ENCODE measurements around the gene GPRIN1.
A peak's percentile ranks its signal among the peaks of the same experiment; 100 is the strongest.

GPRIN1 gene

GRCh38 chr5:176609724-176610434 lies at the start of gene GPRIN1:
GPRIN1 (minus strand) TSS chr5:176610156; CDS start chr5:176599834, 10,322 bp downstream.
- peak; percentile 29 for FAIRE-seq
- peak; percentile 89 for DNase-seq (ENCODE audit: extremely low spot score, insufficient read length, low read depth)

- FAIRE-seq: no peak
- DNase-seq (ENCODE audit: extremely low spot score, insufficient read length, low read depth): no peak
These were observed 49.5 kb upstream of the GPRIN1 start for GRCh38 chr5:176659512-176659839.

- DNase-seq (ENCODE audit: extremely low spot score, insufficient read length, low read depth) (no peak), FAIRE-seq (peak; percentile 67)
These were observed 49.0 kb upstream of the GPRIN1 start for GRCh38 chr5:176658817-176659511.

GRCh38 chr5:176658007-176658599 lies 48.1 kb upstream of the GPRIN1 start:
- DNase-seq (ENCODE audit: extremely low spot score, insufficient read length, low read depth) (no peak), FAIRE-seq (peak; percentile 90)

DNA sequence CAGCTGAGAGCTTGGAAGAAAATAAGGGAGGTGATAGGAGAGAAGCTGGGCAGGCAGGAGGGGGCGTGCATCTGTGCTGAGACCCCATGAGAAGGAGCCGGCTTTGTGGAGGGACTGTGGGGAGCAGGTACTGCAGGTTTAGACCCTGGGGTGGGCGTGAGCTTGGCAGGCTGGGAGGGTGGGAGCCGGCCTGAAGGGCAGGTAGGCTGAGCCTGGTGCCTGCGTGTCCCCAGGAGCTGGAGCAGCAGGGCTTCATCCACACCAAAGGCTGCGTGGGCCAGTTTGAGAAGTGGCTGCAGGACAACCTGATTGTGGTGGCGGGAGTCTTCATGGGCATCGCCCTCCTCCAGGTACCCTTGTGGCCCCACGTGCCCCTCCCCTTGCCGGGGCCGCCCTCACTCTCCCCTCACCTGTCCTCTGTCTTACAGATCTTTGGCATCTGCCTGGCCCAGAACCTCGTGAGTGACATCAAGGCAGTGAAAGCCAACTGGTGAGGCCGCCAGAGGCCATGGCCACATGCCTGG lies 46.6 kb upstream of the GPRIN1 start:
- no peak for FAIRE-seq

GRCh38 chr5:176654856-176655255 lies 44.9 kb upstream of the GPRIN1 start:
- FAIRE-seq (no peak), DNase-seq (ENCODE audit: extremely low spot score, insufficient read length, low read depth) (no peak)

More for the DNA sequence above, 46.6 kb upstream of the GPRIN1 start:
- DNase-seq (ENCODE audit: extremely low spot score, insufficient read length, low read depth): no peak

DNA sequence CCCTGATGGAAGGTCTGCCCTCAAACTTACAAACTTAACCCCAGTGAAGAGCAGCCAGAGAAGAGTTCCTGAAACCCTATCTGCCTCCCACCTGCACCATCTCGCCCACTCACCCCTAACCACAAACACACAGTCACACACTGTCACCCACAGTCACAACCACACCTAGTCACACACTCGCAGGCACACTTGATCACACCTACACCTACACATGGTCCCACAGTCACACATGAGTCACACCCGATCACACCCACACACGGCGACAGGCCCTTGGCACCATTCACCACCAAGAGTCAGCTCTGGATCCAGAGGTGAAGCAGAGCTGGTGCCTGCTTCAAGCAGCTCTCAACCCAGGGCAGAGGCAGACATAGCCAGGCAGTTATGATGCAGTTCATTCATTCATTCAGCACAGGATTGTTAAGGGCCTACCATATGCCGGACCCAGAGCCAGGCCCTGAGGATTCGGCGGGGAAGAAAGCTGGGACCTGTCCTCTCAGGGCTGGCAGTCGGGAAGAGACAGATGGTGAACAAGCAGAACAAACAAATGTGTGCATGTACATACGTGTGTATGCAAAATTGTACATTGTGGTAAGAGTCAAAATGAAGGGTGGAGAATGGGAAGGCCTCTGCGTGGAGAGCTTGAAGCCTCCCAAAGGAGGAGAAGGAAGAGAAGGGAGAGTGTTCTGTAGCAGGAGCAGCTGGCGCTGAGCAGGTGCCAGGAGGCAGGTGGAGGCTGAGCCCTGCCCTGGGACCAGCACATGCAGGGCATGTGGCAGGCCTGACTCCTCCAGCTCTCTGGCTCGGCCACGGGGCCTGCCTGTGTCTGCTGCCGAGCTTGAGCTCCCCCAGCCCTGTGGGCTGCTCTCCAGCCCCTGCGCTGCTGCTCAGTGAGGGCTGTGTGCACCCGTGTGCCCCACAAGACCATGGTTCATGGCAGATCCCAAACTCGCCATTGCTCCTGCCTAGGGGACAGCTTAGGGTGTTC lies 43.7 kb upstream of the GPRIN1 start:
- DNase-seq (ENCODE audit: extremely low spot score, insufficient read length, low read depth) (no peak), FAIRE-seq (peak; percentile 87)

DNA sequence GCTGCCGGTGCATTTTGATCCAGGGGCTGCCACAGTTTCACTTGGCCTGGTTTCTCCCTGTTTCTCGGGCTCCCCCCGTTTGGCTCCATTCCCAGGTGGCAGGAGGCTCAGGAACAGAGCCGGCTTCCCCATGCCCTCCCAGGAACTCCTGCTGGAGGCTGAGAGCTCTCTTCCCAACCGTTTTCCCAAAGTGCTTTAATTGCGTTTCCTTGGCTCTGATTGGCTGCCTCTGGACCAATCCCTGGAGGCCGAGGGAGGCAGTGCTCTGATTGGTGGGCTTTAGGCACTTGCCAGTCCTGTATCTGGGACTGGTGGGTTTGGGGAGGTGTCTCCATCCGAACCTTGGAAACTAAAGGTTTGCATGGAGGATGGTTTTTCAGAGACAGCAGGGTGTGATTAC lies 42.2 kb upstream of the GPRIN1 start:
- no peak for DNase-seq (ENCODE audit: extremely low spot score, insufficient read length, low read depth)
- FAIRE-seq: no peak

- DNase-seq (ENCODE audit: extremely low spot score, insufficient read length, low read depth): no peak
- FAIRE-seq: no peak
These were observed 41.6 kb upstream of the GPRIN1 start for GRCh38 chr5:176651472-176651980.

DNA sequence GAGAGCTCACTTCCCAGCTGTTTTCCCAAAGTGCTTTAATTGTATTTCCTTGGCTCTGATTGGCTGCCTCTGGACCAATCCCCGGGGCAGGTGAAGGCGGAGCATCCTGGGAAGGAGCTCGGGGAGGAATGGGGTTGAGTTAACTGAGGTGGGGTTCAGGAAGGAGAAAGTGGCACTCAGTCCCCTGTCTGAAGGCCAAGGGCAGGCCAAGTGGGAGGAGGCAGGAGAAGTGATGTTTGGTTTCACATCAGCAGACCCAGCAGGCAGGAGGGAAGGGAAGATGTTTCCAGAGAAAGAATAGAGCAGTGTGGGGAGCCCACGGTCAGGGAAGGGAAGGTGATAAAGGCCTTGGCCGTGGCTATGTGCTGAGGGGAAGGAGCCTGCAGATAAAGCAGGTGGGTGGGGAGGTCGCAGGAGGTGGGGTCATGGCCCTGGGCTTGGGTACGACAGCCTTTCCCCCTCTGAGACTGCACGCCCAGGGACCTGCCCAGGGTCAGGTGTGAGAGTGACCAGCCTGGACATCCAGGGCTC lies 40.5 kb upstream of the GPRIN1 start:
- FAIRE-seq: no peak
- DNase-seq (ENCODE audit: extremely low spot score, insufficient read length, low read depth): no peak

GRCh38 chr5:176648474-176649194 lies 38.7 kb upstream of the GPRIN1 start:
- FAIRE-seq (no peak), DNase-seq (ENCODE audit: extremely low spot score, insufficient read length, low read depth) (no peak)

DNA sequence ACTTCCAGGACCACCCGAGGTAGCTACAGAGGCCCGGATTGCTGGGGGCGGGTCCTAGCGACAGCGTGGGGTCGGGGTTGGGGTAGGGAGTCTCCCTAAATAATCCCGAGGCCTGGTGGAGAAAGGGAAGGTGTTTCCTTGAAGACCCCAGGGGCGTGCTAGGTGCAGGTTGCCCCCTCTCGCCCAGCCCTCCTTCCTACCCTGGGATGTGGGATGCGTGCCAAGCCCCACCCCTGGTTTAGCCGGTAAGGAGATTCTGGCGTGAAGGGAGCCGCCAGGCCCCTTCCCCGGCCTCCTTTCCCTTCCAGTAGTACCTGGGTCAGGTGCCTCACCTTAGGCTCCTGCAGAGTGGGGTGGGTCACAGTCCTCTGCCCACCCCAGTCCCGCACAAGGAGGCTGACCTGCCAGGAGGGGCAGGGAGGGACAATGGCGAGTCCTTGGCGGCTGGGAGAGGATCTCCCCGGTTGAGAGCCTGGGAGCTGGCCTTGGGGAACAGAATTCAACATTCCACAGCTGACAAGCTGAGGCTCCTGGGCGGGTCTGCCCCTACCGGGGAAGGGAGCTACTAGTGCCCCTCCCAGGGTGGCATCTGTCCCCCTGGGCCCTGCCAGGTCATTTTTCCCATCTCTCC lies 38.0 kb upstream of the GPRIN1 start:
- DNase-seq (ENCODE audit: extremely low spot score, insufficient read length, low read depth) (no peak), FAIRE-seq (no peak)

GRCh38 chr5:176647030-176647842 lies 37.3 kb upstream of the GPRIN1 start, which contains the start of gene TSPAN17:
TSPAN17 (plus strand) TSS chr5:176647484; CDS start chr5:176647616, 132 bp downstream.
- FAIRE-seq (peak; percentile 99), DNase-seq (ENCODE audit: extremely low spot score, insufficient read length, low read depth) (peak; percentile 99)

DNA sequence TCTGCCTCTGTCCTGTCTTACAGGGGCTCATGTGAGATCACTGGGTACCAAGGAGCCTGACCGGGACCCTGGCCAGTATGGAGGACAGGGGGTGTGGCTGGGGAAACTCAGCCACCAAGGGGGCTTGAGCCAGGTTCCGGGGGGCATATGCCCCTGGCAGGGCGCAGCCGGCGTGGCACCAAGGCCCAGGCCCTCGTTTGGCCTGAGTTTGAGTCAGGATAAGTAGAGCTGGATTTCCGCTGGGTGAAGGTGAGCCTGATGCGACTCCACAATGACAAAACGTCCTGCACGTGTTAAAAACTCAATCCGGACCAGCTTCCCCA lies 36.7 kb upstream of the GPRIN1 start:
- DNase-seq (ENCODE audit: extremely low spot score, insufficient read length, low read depth) (no peak), FAIRE-seq (no peak)

DNA sequence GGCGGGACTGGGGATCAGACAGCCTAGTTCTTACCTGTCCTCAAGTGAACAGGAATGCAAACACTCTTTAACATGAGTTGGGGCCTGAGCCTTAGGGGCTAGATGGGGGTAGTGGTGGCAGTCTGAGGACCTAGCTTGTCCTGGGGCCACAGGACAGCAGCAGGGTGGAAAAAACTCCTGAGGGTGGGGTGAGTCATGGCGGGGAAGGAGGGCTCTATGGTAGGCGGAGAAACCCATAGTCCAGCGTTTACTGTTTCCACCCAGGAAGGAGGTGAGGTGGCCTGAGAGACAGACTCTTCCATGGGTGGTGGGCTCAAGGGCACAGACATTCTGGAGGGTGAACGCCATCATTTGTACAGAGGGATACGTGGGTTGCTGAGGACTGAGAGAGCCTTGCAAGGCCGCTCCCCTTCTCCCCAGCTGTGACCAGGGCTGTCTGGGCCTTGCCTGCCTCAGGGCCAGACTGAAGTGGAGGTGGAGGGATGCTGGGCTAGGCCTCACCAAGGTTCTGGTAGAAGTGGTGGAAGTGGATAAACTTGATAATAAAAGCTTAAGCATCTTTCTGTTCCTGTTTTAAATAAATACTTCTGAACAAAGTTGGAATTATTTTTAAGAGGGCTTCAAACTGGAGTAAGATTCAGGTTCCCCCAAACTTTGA lies 36.2 kb upstream of the GPRIN1 start:
- FAIRE-seq (no peak), DNase-seq (ENCODE audit: extremely low spot score, insufficient read length, low read depth) (no peak)

- DNase-seq (ENCODE audit: extremely low spot score, insufficient read length, low read depth) (no peak), FAIRE-seq (no peak)
These were observed 35.1 kb upstream of the GPRIN1 start for GRCh38 chr5:176644878-176645670.
